Loucy (cell line): Measurements from ENCODE around the gene DKK1.

ENCODE experiments used
- CTCF ChIP-seq: fragments of 200-600 bp; sonication (generic); conservative IDR thresholded peaks from 2 replicates; pipeline ENCODE4 v1.5.1; 2014; ENCODE audit warnings: mild to moderate bottlenecking, antibody characterized with exemption, low read length
- EZH2phosphoT487 ChIP-seq: fragments of 200-600 bp; IDR thresholded peaks from 2 replicates; pipeline ENCODE4 v1.6.1; 2018; ENCODE audit warnings: antibody characterized with exemption, mild to moderate bottlenecking, moderate library complexity, borderline replicate concordance

GRCh38 chr10:52347327-52347667 is 33.2 kb downstream of the DKK1 start:
- TF ChIP-seq CTCF (no peak), EZH2phosphoT487 (no peak)
